GM21528 (cell line): ENCODE data around the gene SLC22A12.

ENCODE experiments used
- ATAC-seq: cut with Tn5 transposase; IDR thresholded peaks from one replicate; pipeline ENCODE4 v1.9.1; 2021; ENCODE audit warnings: mild to moderate bottlenecking, moderate library complexity; ENCODE audit not compliant: unreplicated experiment, low FRiP score

The SLC22A12 gene

DNA sequence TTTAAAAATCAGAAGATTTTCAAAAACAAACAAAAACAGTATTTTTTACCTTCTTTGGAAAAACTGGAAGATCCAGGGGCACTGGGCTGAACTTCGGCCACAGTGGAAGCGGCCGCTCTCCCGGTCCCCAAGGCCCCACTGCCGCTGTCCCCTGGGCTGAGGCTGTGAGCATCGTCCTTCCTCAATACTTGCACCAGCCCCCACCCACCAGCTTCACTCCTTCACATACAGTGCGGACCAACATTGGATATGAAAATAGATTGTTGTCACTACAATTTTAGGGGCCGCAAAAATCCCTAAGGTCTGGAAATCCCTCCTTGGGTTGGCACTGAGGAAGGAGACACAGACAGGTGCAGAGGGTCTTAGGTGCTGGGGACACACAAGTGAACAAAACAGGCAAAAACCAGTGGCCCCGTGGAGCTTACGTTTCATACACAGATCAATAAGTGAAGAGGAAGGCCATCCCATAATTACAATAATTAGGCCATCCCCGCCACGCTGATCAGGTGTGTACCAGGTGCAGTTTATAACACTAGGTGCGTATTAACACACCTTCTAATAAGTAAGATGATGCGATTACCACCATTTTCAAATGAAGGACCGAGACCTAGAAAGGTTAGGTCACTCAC is 28.2 kb upstream of the SLC22A12 start:
- ATAC-seq, result no peak

DNA sequence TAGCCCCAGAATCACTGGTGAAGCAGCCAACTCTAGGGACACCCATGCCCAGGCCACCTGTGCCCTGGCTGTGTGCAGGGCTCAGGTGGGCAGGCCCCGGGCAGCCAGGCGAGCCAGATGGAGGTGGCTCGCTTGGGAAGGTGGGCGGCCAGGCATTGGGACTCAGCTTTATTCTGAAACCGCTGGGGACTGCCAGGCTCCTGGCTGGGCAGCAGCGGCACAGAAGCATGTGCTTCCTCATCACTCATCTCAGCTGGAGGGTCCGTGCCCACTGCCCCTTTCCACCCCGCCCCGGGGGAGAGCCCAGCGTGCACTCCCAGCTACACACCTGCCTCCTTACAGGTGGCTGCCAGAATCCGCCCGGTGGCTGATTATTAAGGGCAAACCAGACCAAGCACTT is 27.1 kb upstream of the SLC22A12 start:
- ATAC-seq, result no peak

DNA sequence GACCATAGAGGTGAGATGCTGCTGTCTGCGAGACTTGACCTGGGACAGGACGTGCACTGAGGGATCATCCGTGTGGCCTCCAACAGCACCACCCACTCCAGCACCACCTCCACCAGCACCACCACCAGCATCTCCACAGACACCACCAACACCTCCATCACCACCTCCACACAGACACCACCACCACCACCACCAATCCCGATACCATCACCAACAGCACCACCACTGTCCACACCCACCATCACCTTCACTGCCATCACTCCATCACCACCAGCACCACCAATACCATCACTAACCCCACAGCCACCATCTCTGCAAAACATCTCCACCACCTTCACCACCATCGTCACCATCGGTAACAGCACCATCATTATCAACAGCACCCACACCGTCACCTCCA is 26.6 kb upstream of the SLC22A12 start:
- ATAC-seq, result no peak

DNA sequence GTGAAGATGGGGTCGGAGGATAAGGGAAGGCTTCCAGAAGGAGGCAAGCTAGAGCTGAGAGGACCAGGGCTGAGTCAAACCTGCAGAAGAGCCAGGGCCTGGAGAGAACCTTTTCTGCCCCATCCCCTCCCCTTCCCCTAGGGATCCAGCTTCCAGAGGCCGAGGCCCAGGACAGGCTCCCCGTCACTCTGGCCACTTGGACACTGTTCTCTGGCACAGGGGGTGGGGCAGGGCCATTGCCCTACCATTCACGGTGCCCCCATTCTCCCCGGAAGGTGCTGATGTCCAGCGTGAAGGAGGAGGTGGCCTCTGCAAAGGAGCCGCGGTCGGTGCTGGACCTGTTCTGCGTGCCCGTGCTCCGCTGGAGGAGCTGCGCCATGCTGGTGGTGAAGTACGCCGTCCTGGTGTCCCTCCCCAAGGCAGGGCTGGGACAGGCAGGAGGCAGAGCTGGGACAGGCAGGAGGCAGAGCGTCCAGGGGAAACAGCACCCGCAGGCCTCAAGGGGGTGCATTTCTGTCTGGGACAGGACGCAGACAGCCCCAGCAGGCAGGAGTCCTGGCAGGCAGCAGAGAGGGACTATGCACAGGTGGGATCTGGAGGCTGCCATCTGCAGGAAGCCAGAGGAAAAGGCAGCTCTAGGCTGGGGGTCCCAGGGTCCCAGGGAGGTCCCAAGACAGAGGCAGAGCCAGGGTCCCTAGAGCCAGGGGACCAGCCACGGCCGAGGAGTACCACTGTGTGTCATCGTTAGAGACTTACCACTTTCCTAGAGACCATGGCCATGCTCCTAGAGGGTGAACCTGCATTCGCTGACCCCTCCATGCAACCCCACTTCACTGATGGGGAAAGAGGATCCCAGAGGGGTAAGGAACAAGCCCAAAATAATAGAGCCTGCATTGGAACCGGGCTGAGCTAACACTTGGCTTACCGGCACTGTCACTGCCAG is 25.8 kb upstream of the SLC22A12 start:
- no peak for ATAC-seq

DNA sequence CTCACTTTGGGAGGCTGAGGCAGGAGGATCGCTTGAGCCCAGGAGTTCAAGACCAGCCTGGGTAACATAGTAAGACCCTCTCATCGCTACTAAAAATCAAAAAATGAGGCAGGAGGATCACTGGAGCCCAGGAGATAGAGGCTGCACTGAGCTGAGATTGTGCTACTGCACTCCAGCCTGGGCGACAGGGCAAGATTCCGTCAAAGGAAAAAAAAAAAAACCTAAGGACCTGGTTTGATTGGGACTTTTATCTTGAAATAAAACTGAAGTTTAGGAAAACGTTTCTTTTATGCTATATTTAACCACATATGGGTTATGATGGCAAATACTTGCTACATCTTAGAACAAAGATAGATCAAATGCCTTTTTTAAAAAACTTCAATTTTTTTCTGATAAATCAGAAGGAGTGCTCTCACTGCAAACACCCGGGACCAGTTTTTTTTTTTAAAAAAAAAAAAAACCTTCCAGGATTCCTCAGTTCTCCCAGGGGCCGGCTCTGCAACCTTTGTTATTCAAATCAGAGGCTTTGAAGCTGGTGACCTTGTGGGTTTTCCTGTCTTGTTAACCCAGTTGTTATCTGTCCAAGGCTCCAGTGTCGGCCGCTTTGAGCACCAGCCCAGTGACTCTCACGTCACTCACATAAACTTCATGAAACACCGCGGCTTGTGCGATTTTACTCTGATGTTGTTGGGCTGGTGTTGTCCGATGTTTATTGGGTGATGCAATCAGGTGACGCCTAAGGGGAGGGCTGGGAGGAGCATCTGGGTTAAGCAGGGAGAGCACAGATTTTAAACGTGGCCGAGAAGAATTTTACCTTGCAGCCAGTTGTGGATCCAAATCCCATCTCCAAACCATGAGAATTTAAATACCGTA is 24.7 kb upstream of the SLC22A12 start:
- no peak for ATAC-seq

DNA sequence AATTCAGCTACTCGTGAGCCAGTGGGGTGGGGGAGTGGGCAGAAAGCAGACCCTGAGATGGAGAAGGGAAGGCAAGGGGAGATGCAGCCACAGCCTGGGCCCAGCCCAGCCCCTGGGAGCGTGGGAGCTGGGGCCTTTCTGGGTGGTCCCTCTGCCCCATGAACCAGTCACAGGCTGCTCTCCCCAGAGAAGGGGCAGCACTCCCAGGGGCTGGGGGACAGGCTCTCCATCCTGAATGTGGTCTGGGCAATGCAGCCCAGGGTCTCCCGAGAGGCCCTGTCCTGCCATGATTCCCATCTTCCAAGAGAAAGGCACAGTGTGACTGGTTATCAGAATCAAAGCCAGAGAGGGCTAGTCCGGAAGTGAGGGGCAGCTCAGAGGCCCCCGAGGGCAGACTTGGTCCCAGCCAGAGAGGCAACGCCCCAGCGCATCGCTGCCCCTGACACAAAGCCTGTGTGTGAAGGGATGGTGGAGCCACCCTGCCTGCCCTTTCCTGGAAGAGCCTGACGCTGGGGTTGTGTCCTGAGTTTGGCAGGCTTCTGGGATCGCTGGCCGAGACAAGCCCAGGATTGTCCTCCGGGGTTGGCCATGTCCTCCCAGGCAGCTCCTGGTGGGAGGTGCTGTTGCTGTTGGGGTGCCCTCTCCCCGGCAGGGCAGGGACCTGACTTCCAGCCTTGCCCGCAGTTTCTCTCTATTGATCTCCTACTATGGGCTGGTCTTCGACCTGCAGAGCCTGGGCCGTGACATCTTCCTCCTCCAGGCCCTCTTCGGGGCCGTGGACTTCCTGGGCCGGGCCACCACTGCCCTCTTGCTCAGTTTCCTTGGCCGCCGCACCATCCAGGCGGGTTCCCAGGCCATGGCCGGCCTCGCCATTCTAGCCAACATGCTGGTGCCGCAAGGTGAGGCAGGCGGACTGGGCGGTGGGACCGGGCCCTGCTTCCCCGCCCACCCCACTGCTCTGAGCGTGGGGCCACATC is 23.8 kb upstream of the SLC22A12 start:
- ATAC-seq, result no peak

DNA sequence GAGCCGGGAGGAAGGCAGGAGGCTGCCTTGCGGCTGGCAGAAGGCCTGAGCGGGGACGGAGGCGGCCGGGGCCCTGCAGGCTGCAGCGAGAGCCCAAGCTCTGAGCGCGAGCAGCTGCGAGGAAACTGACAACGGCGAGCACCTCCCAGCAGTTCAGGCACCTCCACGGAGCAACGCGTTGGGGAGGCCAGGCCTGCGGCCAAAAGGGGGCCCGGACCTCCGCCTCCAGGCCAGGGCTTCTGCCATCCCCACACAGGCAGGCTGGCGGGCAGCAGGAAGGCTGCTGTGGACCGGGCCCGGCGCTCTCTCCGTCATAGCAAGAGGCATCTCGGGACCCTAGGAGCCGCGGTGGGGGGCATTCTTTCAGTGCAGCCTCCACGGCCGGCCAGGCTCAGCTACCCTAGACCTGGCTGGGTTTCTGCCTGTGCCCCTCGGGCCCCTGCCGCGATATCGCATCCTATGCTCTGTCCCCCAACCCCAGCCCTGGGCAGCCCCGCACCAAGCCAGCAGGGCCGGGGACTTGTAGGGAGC is 22.9 kb upstream of the SLC22A12 start:
- ATAC-seq, result no peak

DNA sequence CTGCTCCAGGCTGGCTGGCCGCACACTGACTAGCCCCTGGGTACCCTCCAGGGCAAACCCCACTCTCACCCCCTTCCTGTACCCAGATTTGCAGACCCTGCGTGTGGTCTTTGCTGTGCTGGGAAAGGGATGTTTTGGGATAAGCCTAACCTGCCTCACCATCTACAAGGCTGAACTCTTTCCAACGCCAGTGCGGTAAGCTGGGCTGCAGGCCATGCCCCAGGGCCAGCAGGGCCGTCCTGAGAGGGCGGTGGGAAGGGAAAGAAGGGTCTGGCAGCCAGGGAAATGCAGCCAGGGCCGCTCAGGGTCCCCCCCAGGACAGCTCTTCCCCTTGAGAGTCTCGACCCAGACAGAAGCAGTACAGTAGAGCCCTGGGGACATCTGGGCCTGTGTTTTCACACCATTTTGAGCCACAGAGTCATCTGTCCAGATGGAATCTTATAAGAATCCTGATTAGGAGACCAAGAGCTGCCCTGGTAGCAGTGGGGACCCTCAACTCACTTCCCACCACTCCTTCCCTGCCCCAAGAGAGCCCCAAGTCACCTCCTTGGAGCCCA is 22.4 kb upstream of the SLC22A12 start:
- ATAC-seq, result no peak

DNA sequence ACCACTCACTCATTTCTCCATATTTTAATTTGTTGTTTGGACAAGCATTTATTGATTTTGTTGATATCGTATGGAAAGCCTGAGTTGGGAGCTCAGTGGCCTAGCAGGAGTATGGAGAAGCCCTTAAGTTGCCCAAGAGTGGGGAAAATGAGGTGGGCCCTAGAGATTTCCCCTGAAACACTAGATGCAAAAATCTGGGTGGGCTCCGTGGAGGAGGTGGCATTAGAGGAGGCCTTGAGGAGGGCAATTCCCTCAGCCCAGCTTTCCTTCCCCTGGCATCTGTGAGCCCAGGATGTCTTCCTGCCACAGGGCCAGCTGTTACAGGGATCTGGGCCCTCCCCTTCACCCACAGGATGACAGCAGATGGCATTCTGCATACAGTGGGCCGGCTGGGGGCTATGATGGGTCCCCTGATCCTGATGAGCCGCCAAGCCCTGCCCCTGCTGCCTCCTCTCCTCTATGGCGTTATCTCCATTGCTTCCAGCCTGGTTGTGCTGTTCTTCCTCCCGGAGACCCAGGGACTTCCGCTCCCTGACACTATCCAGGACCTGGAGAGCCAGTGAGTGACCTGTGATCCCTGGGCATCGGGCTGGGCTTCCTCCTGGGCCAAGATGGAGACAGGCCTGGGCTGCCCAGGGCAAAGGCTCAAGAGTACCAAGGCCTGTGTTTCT is 21.6 kb upstream of the SLC22A12 start:
- ATAC-seq, result no peak

DNA sequence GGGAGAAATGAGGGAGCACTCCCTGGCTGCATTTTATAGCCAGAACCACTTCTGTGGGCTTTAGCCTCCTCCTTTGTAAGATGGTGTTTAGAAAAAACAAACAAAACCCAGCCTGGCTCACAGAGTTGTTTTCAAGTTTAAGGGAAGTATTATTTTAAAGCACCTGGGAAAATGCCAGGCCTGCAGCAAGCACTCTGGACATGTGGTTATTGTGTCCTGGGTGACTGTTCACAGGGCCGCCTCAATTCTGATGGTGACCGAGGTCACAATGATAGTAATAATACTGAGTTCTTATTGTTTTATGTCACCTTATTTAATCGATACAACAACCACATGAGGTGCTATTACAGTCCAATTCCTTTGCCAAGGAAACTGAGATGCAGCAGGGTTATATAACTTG is 20.7 kb upstream of the SLC22A12 start:
- no peak for ATAC-seq

DNA sequence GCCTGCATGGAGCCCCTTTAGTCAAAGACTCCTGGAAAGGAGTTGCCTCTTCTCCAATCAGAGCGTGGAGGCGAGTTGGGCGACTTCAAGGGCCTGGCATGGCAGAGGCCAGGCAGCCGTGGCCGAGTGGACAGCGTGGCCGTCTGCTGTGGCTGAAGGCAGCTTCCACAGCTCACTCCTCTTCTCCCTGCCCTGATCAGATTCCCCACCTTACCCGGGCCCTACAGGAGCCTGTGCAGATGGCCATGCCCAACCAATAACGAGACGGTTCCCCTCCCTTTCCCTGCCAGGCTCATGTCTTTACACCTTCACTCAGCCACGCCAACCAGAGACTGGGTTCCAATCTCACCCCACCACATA is 20.0 kb upstream of the SLC22A12 start:
- ATAC-seq, result no peak

DNA sequence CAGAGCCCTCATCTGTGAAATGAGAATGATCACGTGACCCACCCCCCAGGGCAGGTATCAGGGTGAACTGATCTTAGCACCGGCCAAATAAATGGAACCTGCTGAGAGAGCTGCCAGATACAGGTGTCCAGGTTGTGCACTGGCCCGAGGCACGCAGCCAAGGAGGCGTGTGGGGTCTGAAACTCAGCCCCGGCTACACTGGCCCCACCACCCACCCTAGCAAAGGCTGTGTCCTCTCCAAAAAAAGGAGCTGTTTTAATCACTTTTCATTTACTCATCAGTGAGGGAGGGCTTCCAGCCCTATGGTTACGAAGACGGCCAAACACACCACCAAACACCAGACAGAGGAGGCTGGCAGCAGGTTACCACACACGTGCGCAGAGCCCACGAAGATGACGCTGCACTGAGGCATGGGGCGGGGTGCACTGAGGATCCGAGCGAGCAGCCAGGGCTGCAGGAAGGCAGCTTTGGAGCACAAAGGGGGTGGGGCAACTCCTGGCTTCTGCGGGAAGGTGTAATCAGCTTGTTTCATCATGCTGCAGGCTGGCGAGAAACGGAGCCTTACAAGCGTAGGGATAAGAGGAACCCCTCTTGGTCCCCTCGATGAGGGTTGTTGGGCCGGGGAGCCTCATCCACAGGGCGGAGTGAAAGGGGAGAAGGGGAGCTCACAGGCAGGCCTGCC is 19.5 kb upstream of the SLC22A12 start:
- no peak for ATAC-seq

DNA sequence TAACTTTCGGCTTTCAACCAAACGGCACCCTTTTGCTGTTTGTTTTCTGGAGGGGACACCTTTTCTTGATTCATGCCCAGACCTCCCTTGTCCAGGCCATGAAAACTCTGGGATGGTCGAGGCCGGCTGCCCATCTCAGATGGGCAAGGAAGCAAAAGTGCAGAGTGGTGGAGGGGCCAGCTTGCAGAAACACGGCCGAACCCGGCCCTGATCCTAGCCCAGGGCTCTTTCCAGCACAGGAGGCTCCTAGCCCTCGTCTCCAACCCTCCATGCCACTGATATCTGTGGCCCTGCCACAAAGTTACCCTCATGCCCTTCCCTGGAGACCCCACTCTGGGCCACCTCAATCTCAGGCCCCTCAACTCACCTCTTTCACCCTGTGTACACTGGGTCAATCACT is 18.9 kb upstream of the SLC22A12 start:
- no peak for ATAC-seq

DNA sequence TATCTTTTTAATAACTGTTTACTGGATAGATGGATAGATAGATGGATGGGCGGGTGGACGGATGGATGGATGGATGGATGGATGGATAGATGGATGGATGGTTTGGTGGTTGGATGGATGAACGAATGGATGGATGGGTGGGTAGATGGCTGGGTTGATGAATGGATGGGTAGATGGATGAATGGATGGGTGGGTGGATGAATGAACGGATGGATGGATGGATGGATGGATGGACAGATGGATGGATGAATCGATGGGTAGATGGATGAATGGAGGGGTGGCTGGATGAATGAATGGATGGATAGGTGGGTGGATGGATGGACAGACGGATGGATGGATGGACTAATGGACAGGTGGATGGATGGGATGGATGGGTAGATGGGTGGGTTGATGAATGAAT is 13.8 kb upstream of the SLC22A12 start:
- no peak for ATAC-seq

DNA sequence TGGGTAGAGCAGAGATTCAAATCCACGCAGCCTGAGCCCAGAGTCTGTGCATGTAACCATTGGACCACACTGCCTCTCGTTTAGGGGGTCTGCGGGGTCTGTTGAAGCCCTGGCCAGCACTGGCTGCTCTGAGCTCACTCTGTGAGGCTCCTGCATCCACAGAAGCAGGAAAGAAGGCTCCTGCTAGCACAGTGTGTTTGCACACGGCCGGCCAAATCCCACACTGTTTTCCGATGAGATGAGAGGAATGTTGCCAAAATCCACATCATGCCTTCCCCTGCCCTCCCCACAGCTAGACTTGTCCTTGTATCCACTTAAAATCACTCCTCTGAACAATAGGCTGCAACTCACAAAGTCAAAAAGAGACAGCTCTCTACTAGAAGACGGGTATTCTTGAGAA is 10.6 kb upstream of the SLC22A12 start:
- ATAC-seq, result no peak

DNA sequence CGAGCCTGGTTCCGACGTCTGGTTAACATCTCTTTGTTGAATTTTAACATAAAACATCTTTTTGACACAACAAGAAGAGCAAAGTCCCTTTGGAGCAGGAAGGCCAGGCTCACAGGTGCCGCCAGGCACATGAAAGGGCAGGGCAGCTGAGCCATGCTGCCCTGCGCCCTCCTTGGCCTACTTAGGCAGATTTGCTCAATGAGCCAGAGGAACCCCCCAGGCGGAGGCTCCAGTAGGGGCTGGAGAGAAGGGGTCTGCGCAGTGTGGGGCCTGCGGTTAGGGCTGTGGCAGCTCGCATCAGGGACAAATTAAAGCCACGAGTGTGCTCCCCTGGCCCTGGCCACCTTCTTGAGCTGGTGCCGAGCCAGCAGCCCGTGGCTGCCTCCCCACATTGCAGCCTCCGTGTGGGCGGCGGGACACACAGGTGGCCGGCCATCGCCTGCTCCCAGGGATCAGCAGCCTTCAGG is 9.9 kb upstream of the SLC22A12 start:
- ATAC-seq, result no peak

DNA sequence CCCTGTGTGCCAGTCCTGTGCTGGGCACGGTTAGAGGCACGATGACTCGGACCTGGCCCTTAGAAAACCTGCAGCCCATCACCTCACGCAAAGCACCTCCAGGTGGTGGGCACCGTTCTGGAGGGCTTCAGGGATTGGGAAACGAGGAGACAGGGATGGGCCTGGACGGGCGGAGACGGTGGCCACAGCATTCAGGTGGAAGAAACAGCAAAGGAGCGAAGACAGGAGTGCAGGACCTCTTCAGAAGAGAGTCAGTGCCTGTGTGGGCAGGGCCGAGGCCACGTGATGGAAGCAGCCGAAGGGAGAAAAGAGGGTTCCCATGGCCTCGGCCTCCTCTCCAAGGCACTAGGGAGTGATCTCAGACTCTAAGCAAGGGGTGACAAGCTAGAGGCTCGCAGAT is 8.1 kb upstream of the SLC22A12 start:
- no peak for ATAC-seq
